Trophoblast cell (in vitro differentiated cells and primary cell): ENCODE results near the gene CACTIN.
"Not testable (repeated sequence)": the region's sequence is repeated elsewhere in the genome, so short reads cannot be mapped to it uniquely, and the experiment has no call there.

ENCODE experiments used
- DNase-seq, 2 donors: peaks; one replicate each; pipeline ENCODE4 v3.0.0-alpha.2; 2016
- H2AFZ ChIP-seq: 2 replicates; pipeline ENCODE4 v1.6.1; 2013; ENCODE audit warnings: low read length, moderate library complexity, mild to moderate bottlenecking; ENCODE audit not compliant: insufficient read depth, poor library complexity
- H2AK5ac ChIP-seq: 2 replicates; pipeline ENCODE4 v1.6.1; 2013; ENCODE audit warnings: mild to moderate bottlenecking, low read length
- H2BK120ac ChIP-seq: 2 replicates; pipeline ENCODE4 v1.6.1; 2013; ENCODE audit warnings: low read length, mild to moderate bottlenecking, moderate library complexity; ENCODE audit not compliant: insufficient read depth, poor library complexity
- H2BK12ac ChIP-seq: 2 replicates; pipeline ENCODE4 v1.6.1; 2013; ENCODE audit warnings: mild to moderate bottlenecking, low read length, moderate library complexity
- H2BK5ac ChIP-seq: 2 replicates; pipeline ENCODE4 v1.6.1; 2013; ENCODE audit warnings: low read length, low read depth, moderate library complexity, mild to moderate bottlenecking; ENCODE audit not compliant: poor library complexity
- H3K14ac ChIP-seq: 2 replicates; pipeline ENCODE4 v1.6.1; 2013; ENCODE audit warnings: mild to moderate bottlenecking, low read length
- H3K18ac ChIP-seq: 2 replicates; pipeline ENCODE4 v1.6.1; 2013; ENCODE audit warnings: mild to moderate bottlenecking, low read length
- H3K23ac ChIP-seq: 2 replicates; pipeline ENCODE4 v1.6.1; 2013; ENCODE audit warnings: low read length
- H3K27ac ChIP-seq: 2 replicates; pipeline ENCODE4 v1.5.1; 2013; ENCODE audit warnings: low read depth, mild to moderate bottlenecking, inconsistent platforms, low read length, moderate library complexity
- H3K27me3 ChIP-seq: 2 replicates; pipeline ENCODE4 v1.6.1; 2013; ENCODE audit warnings: inconsistent platforms, mild to moderate bottlenecking, low read length, moderate library complexity; ENCODE audit not compliant: insufficient read depth
- H3K36me3 ChIP-seq, 2 experiments: 1 replicate in 1 of 2; 2 replicates in 1 of 2; pipeline ENCODE4 v1.6.1; 2013; ENCODE audit warnings: low read length in 2 of 2, mild to moderate bottlenecking in 2 of 2, moderate library complexity in 1 of 2; ENCODE audit not compliant: insufficient read depth in 2 of 2, control insufficient read depth in 1 of 2
- H3K4ac ChIP-seq: 2 replicates; pipeline ENCODE4 v1.6.1; 2013; ENCODE audit warnings: low read depth, mild to moderate bottlenecking, low read length, moderate library complexity
- H3K4me1 ChIP-seq, 2 experiments: 1 replicate in 1 of 2; 2 replicates in 1 of 2; pipeline ENCODE4 v1.6.1; 2013; ENCODE audit warnings: low read length in 2 of 2, mild to moderate bottlenecking in 2 of 2, moderate library complexity in 1 of 2; ENCODE audit not compliant: insufficient read depth in 2 of 2, control insufficient read depth in 1 of 2
- H3K4me2 ChIP-seq: 2 replicates; pipeline ENCODE4 v1.6.1; 2013; ENCODE audit warnings: inconsistent platforms, mild to moderate bottlenecking, low read length, moderate library complexity
- H3K4me3 ChIP-seq: 2 replicates; pipeline ENCODE4 v1.5.1; 2013; ENCODE audit warnings: mild to moderate bottlenecking, low read depth, low read length, inconsistent platforms
- H3K79me1 ChIP-seq: one replicate; pipeline ENCODE4 v1.6.1; 2013; ENCODE audit warnings: low read length
- H3K79me2 ChIP-seq: 2 replicates; pipeline ENCODE4 v1.6.1; 2013; ENCODE audit warnings: low read length, mild to moderate bottlenecking; ENCODE audit not compliant: control insufficient read depth, insufficient read depth, poor library complexity
- H3K9ac ChIP-seq: 2 replicates; pipeline ENCODE4 v1.6.1; 2013; ENCODE audit warnings: mild to moderate bottlenecking, low read length
- H3K9me3 ChIP-seq: 2 replicates; pipeline ENCODE4 v1.6.1; 2013; ENCODE audit warnings: low read depth, mild to moderate bottlenecking, control low read depth, inconsistent platforms, low read length; ENCODE audit not compliant: insufficient read depth
- H4K12ac ChIP-seq: 2 replicates; pipeline ENCODE4 v1.6.1; 2013; ENCODE audit warnings: low read depth, mild to moderate bottlenecking, low read length, moderate library complexity
- H4K8ac ChIP-seq: 2 replicates; pipeline ENCODE4 v1.6.1; 2013; ENCODE audit warnings: low read depth, mild to moderate bottlenecking, low read length, moderate library complexity
- H4K91ac ChIP-seq: one replicate; pipeline ENCODE4 v1.6.1; 2013; ENCODE audit warnings: low read depth, mild to moderate bottlenecking, low read length, moderate library complexity
- WGBS: extraction: QIAGEN DNeasy Blood & Tissue Kit; methylation state at CpG from one replicate; pipeline ENCODE4 v1.1.7; 2013; ENCODE audit warnings: missing lambda C conversion rate; ENCODE audit not compliant: insufficient read length, insufficient coverage; ENCODE audit errors: extremely low coverage; 5-methylcytosine and 5-hydroxymethylcytosine counted together

Gene CACTIN

GRCh38 chr19:3647102-3647501 is 20.5 kb upstream of the CACTIN start:
- H3K4me1 ChIP-seq, H3K18ac ChIP-seq: not testable (repeated sequence)
- WGBS = no CpG with 5 or more reads among the region's 5 CpGs

GRCh38 chr19:3646336-3647092 is 19.9 kb upstream of the CACTIN start:
- Histone ChIP-seq H3K23ac (no peak overlapping the region), H2BK12ac (no peak overlapping the region), H3K27ac (no peak overlapping the region), H3K9ac (no peak overlapping the region), H3K4me2 (no peak overlapping the region), H2BK120ac (no peak overlapping the region), H3K4me1 (no peaks in the 10 kb centered on the region), H3K18ac (no peak overlapping the region), H3K9me3 (peaks cover 5% of the 10 kb centered on the region), H3K79me2 (no peaks in the 10 kb centered on the region), H3K4me3 (no peak overlapping the region), H4K12ac (no peak overlapping the region), H3K14ac (no peak overlapping the region), H2AFZ (no peak overlapping the region), H3K79me1 (no peaks in the 10 kb centered on the region), H3K4ac (no peak overlapping the region), H3K36me3 (peaks cover 70 to 78% of the 10 kb centered on the region in 2 experiments), H4K8ac (no peak overlapping the region), H2BK5ac (no peak overlapping the region), H3K27me3 (no peaks in the 10 kb centered on the region), H2AK5ac (no peak overlapping the region), H4K91ac (no peak overlapping the region)
- no peak for DNase-seq
- WGBS = no CpG with 5 or more reads among the region's 23 CpGs

More at GRCh38 chr19:3647102-3647501, 20.5 kb upstream of the CACTIN start:
- not testable (repeated sequence) for H3K27ac ChIP-seq, H2BK120ac ChIP-seq, H3K79me1 ChIP-seq, H3K23ac ChIP-seq, H3K14ac ChIP-seq, H2BK12ac ChIP-seq, H3K27me3 ChIP-seq, H4K91ac ChIP-seq, H3K79me2 ChIP-seq, H3K4ac ChIP-seq, H3K9ac ChIP-seq, H3K9me3 ChIP-seq, H4K8ac ChIP-seq, DNase-seq, H2AK5ac ChIP-seq, H3K4me3 ChIP-seq, H3K4me2 ChIP-seq, H2BK5ac ChIP-seq, H2AFZ ChIP-seq, H4K12ac ChIP-seq
- H3K36me3 ChIP-seq = peaks cover 70 to 78% of the 10 kb centered on the region in 2 experiments

- Histone ChIP-seq H2BK12ac (no peak overlapping the region), H2AK5ac (no peak overlapping the region), H3K79me2 (no peaks in the 10 kb centered on the region), H3K4me1 (no peaks in the 10 kb centered on the region), H2AFZ (no peak overlapping the region), H3K4me2 (no peak overlapping the region), H4K8ac (no peak overlapping the region), H3K4ac (no peak overlapping the region), H3K23ac (no peak overlapping the region), H3K27me3 (no peaks in the 10 kb centered on the region), H4K12ac (no peak overlapping the region), H3K9me3 (peaks cover 5% of the 10 kb centered on the region), H4K91ac (no peak overlapping the region), H3K27ac (no peak overlapping the region), H3K4me3 (no peak overlapping the region), H2BK5ac (no peak overlapping the region), H3K36me3 (peaks cover 68 to 76% of the 10 kb centered on the region in 2 experiments), H3K9ac (no peak overlapping the region), H3K79me1 (no peaks in the 10 kb centered on the region), H3K18ac (no peak overlapping the region), H3K14ac (no peak overlapping the region), H2BK120ac (no peak overlapping the region)
- no CpG with 5 or more reads among the region's 21 CpGs for WGBS
- DNase-seq = no peak
These were observed 19.1 kb upstream of the CACTIN start for GRCh38 chr19:3645726-3646125.

- peaks cover 64 to 74% of the 10 kb centered on the region in 2 experiments for H3K36me3 ChIP-seq
- H3K14ac ChIP-seq = no peak overlapping the region
- no peak overlapping the region for H3K23ac ChIP-seq
- no peaks in the 10 kb centered on the region for H3K4me1 ChIP-seq
- no peak overlapping the region for H3K27ac ChIP-seq
- H3K27me3 ChIP-seq = no peaks in the 10 kb centered on the region
- no peak for DNase-seq
- no peak overlapping the region for H2AFZ ChIP-seq
- H4K12ac ChIP-seq = no peak overlapping the region
- no peak overlapping the region for H4K91ac ChIP-seq
- no peak overlapping the region for H2BK120ac ChIP-seq
- no CpG with 5 or more reads among the region's 11 CpGs for WGBS
- no peak overlapping the region for H3K4me3 ChIP-seq
- no peak overlapping the region for H3K4me2 ChIP-seq
- H3K9me3 ChIP-seq = peaks cover 5% of the 10 kb centered on the region
- H3K79me2 ChIP-seq = no peaks in the 10 kb centered on the region
- no peak overlapping the region for H2BK5ac ChIP-seq
- H3K18ac ChIP-seq = no peak overlapping the region
- H3K9ac ChIP-seq = no peak overlapping the region
- no peak overlapping the region for H2AK5ac ChIP-seq
- no peak overlapping the region for H3K4ac ChIP-seq
- no peaks in the 10 kb centered on the region for H3K79me1 ChIP-seq
- no peak overlapping the region for H2BK12ac ChIP-seq
- no peak overlapping the region for H4K8ac ChIP-seq
These were observed 18.4 kb upstream of the CACTIN start for GRCh38 chr19:3645067-3645396.
